GM18858 (cell line): ENCODE data around the gene ZNF318.
A peak's percentile ranks its signal among the peaks of the same experiment; 100 is the strongest.
"Not testable (repeated sequence)": the region's sequence is repeated elsewhere in the genome, so short reads cannot be mapped to it uniquely, and the experiment has no call there.

Experiments
- ATAC-seq: cut with Tn5 transposase; IDR thresholded peaks from one replicate; pipeline ENCODE4 v1.9.1; 2021; ENCODE audit not compliant: unreplicated experiment

The ZNF318 gene

GRCh38 chr6:43383021-43383667 is 13.7 kb upstream of the ZNF318 start:
- ATAC-seq = no peak

GRCh38 chr6:43380858-43381257 is 11.4 kb upstream of the ZNF318 start:
- not testable (repeated sequence) for ATAC-seq

- no peak for ATAC-seq
Observed at GRCh38 chr6:43378631-43379030, 9.2 kb upstream of the ZNF318 start.

GRCh38 chr6:43377710-43378229 is 8.3 kb upstream of the ZNF318 start:
- ATAC-seq = no peak

GRCh38 chr6:43376551-43376981 is 7.1 kb upstream of the ZNF318 start:
- ATAC-seq = no peak

GRCh38 chr6:43375693-43376092 is 6.2 kb upstream of the ZNF318 start:
- ATAC-seq = no peak

GRCh38 chr6:43373252-43373875 is 3.9 kb upstream of the ZNF318 start:
- no peak for ATAC-seq

GRCh38 chr6:43370003-43370580 is 645 bp upstream of the ZNF318 start:
- ATAC-seq = not testable (repeated sequence)

GRCh38 chr6:43368259-43369160 is 937 bp downstream of the ZNF318 start:
- no peak for ATAC-seq

GRCh38 chr6:43367245-43367984 is 2.0 kb downstream of the ZNF318 start:
- ATAC-seq = no peak

GRCh38 chr6:43361269-43361668 is 8.2 kb downstream of the ZNF318 start:
- ATAC-seq = no peak

- no peak for ATAC-seq
Observed at GRCh38 chr6:43359831-43360230, 9.6 kb downstream of the ZNF318 start.

GRCh38 chr6:43359381-43359780 is 10.1 kb downstream of the ZNF318 start:
- no peak for ATAC-seq

GRCh38 chr6:43355862-43356590 is 13.4 kb downstream of the ZNF318 start:
- ATAC-seq = no peak

- ATAC-seq = not testable (repeated sequence)
Observed at GRCh38 chr6:43351951-43352350, 17.5 kb downstream of the ZNF318 start.

GRCh38 chr6:43347444-43347843 is 22.0 kb downstream of the ZNF318 start:
- no peak for ATAC-seq

- no peak for ATAC-seq
Observed at GRCh38 chr6:43347021-43347420, 22.4 kb downstream of the ZNF318 start.

- not testable (repeated sequence) for ATAC-seq
Observed at GRCh38 chr6:43346243-43346642, 23.2 kb downstream of the ZNF318 start.

- peak; percentile 76 for ATAC-seq
Observed at GRCh38 chr6:43339168-43339567, 30.3 kb downstream of the ZNF318 start.

GRCh38 chr6:43338243-43338642 is 31.2 kb downstream of the ZNF318 start:
- ATAC-seq = no peak
